ENCODE measurements around the gene MCF2L. TPM values are rescaled to one million over a fixed set of nuclear protein-coding genes. Genes with fewer than 3 reads are reported as not detected.
"Not testable (repeated sequence)": the region's sequence is repeated elsewhere in the genome, so short reads cannot be mapped to it uniquely, and the experiment has no call there.

Gene MCF2L
- total and polyA plus RNA-seq, 10 of the 15 experiments (the other 5 are each of a cell fraction or from before 2014, with no cell fraction given): 0.06 to 1.1 (median 0.21) TPM; not detected in 2

GRCh38 chr13:113099142-113099541 is 130.1 kb downstream of the MCF2L start:
- no peak overlapping the region for H3K4me3 ChIP-seq
- BruUV-seq (replicated peaks): no TSS peak
- H3K4me1 ChIP-seq (ENCODE audit: control insufficient read depth, insufficient read depth, low read length): no peaks in the 10 kb centered on the region
- no peak overlapping the region for H3K4me2 ChIP-seq (ENCODE audit: control insufficient read depth, insufficient read depth)
- DNase-seq (ENCODE audit: low read depth, low spot score): no peak
- no peak overlapping the region for H3K9ac ChIP-seq (ENCODE audit: control insufficient read depth, insufficient read depth, low read length)
- ATAC-seq: no peak
- H4K20me1 ChIP-seq (ENCODE audit: control insufficient read depth, insufficient read depth): no peaks in the 10 kb centered on the region
- intact Hi-C loops (cut with micrococcal nuclease; ENCODE audit: unreplicated experiment) (no loop called here), in situ Hi-C loops (cut with MboI) (no loop called here)
- H3K9me3 ChIP-seq (replicated peaks; ENCODE audit: control insufficient read depth, insufficient read depth, low read length): no peaks in the 10 kb centered on the region
- no peaks in the 10 kb centered on the region for H3K79me2 ChIP-seq (ENCODE audit: control insufficient read depth, insufficient read depth, low read length)
- FAIRE-seq: no peak
- no peak overlapping the region for H2AFZ ChIP-seq (ENCODE audit: control insufficient read depth, low read depth, low read length)
- WGBS (ENCODE audit: insufficient coverage, insufficient replicate concordance, low lambda C conversion rate, missing lambda C conversion rate): 35% methylated on average over 11 of the region's 11 CpGs
- POLR2A ChIA-PET: no interaction called here
- no peaks in the 10 kb centered on the region for H3K36me3 ChIP-seq (ENCODE audit: control insufficient read depth in 2 of 2, insufficient read depth in 2 of 2, low read length in 1 of 2)
- TF ChIP-seq LARP7 (IDR thresholded peaks at IDR 0.05): no peak
- TF ChIP-seq EGR1 (IDR thresholded peaks at IDR 0.05; ENCODE audit: borderline replicate concordance in 1 of 2, low read depth in 2 of 2, low read length in 2 of 2): no peak
- no peak for TF ChIP-seq NFYB (IDR thresholded peaks at IDR 0.05; ENCODE audit: insufficient read depth, low read depth, low read length)
- no peak for TF ChIP-seq SUPT20H (IDR thresholded peaks at IDR 0.05; ENCODE audit: borderline replicate concordance, control insufficient read depth, low read depth, low read length)
- TF ChIP-seq FOXK2 (IDR thresholded peaks at IDR 0.05): no peak
- no peak for TF ChIP-seq RELB (IDR thresholded peaks at IDR 0.05; ENCODE audit: low read depth)
- TF ChIP-seq MYC (IDR thresholded peaks at IDR 0.05; ENCODE audit: insufficient read depth, insufficient read length, insufficient replicate concordance, low read length, severe bottlenecking): no peak
- no peak for TF ChIP-seq MYB (IDR thresholded peaks at IDR 0.05; ENCODE audit: borderline replicate concordance, low read depth, low read length)
- no peak for TF ChIP-seq CREM (IDR thresholded peaks at IDR 0.05; ENCODE audit: low read depth)
- TF ChIP-seq MTA2 (IDR thresholded peaks at IDR 0.05; ENCODE audit: low read depth): no peak
- CTCF ChIA-PET: no interaction called here
- SMC1A ChIA-PET (ENCODE audit: uncharacterized antibody, unreplicated experiment): no interaction called here
- H3K27me3 ChIP-seq (replicated peaks in 1 of 2; ENCODE audit: control insufficient read depth in 2 of 2, insufficient read depth in 2 of 2, low read length in 1 of 2): no peaks in the 10 kb centered on the region
- no peak overlapping the region for H3K27ac ChIP-seq (ENCODE audit: control insufficient read depth, insufficient read depth)
- RAD21 ChIA-PET (ENCODE audit: unreplicated experiment): no interaction called here

- SMC1A ChIA-PET (ENCODE audit: uncharacterized antibody, unreplicated experiment); H4K20me1 ChIP-seq (ENCODE audit: control insufficient read depth, insufficient read depth); FAIRE-seq; BruUV-seq (replicated peaks); in situ Hi-C loops (cut with MboI); RAD21 ChIA-PET (ENCODE audit: unreplicated experiment); H3K27ac ChIP-seq (ENCODE audit: control insufficient read depth, insufficient read depth); CTCF ChIA-PET; H3K4me1 ChIP-seq (ENCODE audit: control insufficient read depth, insufficient read depth, low read length); DNase-seq (ENCODE audit: low read depth, low spot score); H3K9me3 ChIP-seq (replicated peaks; ENCODE audit: control insufficient read depth, insufficient read depth, low read length); H2AFZ ChIP-seq (ENCODE audit: control insufficient read depth, low read depth, low read length); H3K4me2 ChIP-seq (ENCODE audit: control insufficient read depth, insufficient read depth); H3K79me2 ChIP-seq (ENCODE audit: control insufficient read depth, insufficient read depth, low read length); H3K36me3 ChIP-seq (ENCODE audit: control insufficient read depth in 2 of 2, insufficient read depth in 2 of 2, low read length in 1 of 2); intact Hi-C loops (cut with micrococcal nuclease; ENCODE audit: unreplicated experiment); H3K9ac ChIP-seq (ENCODE audit: control insufficient read depth, insufficient read depth, low read length); POLR2A ChIA-PET; H3K27me3 ChIP-seq (replicated peaks in 1 of 2; ENCODE audit: control insufficient read depth in 2 of 2, insufficient read depth in 2 of 2, low read length in 1 of 2); ATAC-seq; H3K4me3 ChIP-seq: not testable (repeated sequence)
- WGBS (ENCODE audit: insufficient coverage, insufficient replicate concordance, low lambda C conversion rate, missing lambda C conversion rate): 27% methylated on average over 10 of the region's 10 CpGs
These were observed 133.3 kb downstream of the MCF2L start for GRCh38 chr13:113102302-113102701.
